IMR-90 (cell line): ENCODE results near the gene ANK2. TPM values are rescaled to one million over a fixed set of nuclear protein-coding genes. Genes with fewer than 3 reads are reported as not detected.
"Not testable (repeated sequence)": the region's sequence is repeated elsewhere in the genome, so short reads cannot be mapped to it uniquely, and the experiment has no call there.

Experiments
- ATAC-seq: fragments of 200-7000 bp; cut with Tn5 transposase; 2 replicates; pipeline ENCODE4 v1.9.1; 2020; ENCODE audit warnings: low read depth, mild to moderate bottlenecking, moderate library complexity
- BruUV-seq: library from RNA; stranded (reverse); fragments of 400-500 nt; replicated peaks from 2 replicates; lab custom pipeline; 2021; lab: Mats Ljungman, UMichigan
- CTCF ChIA-PET: fragments of 300-600 bp; formaldehyde crosslinking; extraction: SDS; loops from one replicate; lab custom pipeline; 2021; ENCODE audit warnings: antibody characterized with exemption; lab: Yijun Ruan, JAX
- POLR2A ChIA-PET: fragments of 300-600 bp; sonication (Branson Sonifier 250); formaldehyde crosslinking; loops from one replicate; lab custom pipeline; 2022; ENCODE audit warnings: antibody characterized with exemption; ENCODE audit not compliant: unreplicated experiment; lab: Charles Lee
- DNase-seq: peaks from one replicate; pipeline ENCODE4 v3.0.0; 2013
- H2AFZ ChIP-seq: replicated peaks from 2 replicates; pipeline ENCODE3; 2013; ENCODE audit warnings: low read length, mild to moderate bottlenecking; ENCODE audit not compliant: poor library complexity
- H2AK5ac ChIP-seq: 2 replicates; pipeline ENCODE4 v1.6.1; 2013; ENCODE audit warnings: low read depth, low read length, inconsistent platforms
- H2AK9ac ChIP-seq: replicated peaks from 2 replicates; pipeline ENCODE3; 2013; ENCODE audit warnings: mild to moderate bottlenecking, low read depth, low read length, moderate library complexity; ENCODE audit not compliant: poor library complexity
- H2BK120ac ChIP-seq: 2 replicates; pipeline ENCODE4 v1.6.1; 2013; ENCODE audit warnings: low read depth, low read length, inconsistent platforms
- H2BK15ac ChIP-seq: 3 replicates; pipeline ENCODE4 v1.6.1; 2013; ENCODE audit warnings: low read depth, low read length, inconsistent platforms
- H2BK20ac ChIP-seq: 2 replicates; pipeline ENCODE4 v1.6.1; 2013; ENCODE audit warnings: low read depth, mild to moderate bottlenecking, inconsistent platforms, low read length, moderate library complexity
- H2BK5ac ChIP-seq: 2 replicates; pipeline ENCODE4 v1.6.1; 2013; ENCODE audit warnings: mild to moderate bottlenecking, low read depth, low read length, inconsistent platforms; ENCODE audit not compliant: poor library complexity, severe bottlenecking
- H3K14ac ChIP-seq: replicated peaks from 2 replicates; pipeline ENCODE4 v1.6.1; 2013; ENCODE audit warnings: low read depth, low read length, inconsistent platforms
- H3K18ac ChIP-seq: 2 replicates; pipeline ENCODE4 v1.6.1; 2013; ENCODE audit warnings: low read depth, low read length, control low read depth
- H3K23ac ChIP-seq: 2 replicates; pipeline ENCODE4 v1.6.1; 2013; ENCODE audit warnings: low read depth, low read length, inconsistent platforms
- H3K27ac ChIP-seq: 2 replicates; pipeline ENCODE4 v1.5.1; 2013; ENCODE audit warnings: mild to moderate bottlenecking, control low read depth, low read length; ENCODE audit not compliant: insufficient read depth
- H3K27me3 ChIP-seq: 2 replicates; pipeline ENCODE4 v1.6.1; 2013; ENCODE audit warnings: low read length; ENCODE audit not compliant: control insufficient read depth, insufficient read depth
- H3K36me3 ChIP-seq: 2 replicates; pipeline ENCODE4 v1.6.1; 2013; ENCODE audit warnings: low read length, mixed read lengths; ENCODE audit not compliant: control insufficient read depth, insufficient read depth
- H3K4ac ChIP-seq: 2 replicates; pipeline ENCODE4 v1.6.1; 2013; ENCODE audit warnings: low read depth, low read length, inconsistent platforms
- H3K4me1 ChIP-seq: 2 replicates; pipeline ENCODE4 v1.6.1; 2013; ENCODE audit warnings: low read length, mixed read lengths; ENCODE audit not compliant: control insufficient read depth, insufficient read depth
- H3K4me2 ChIP-seq: 2 replicates; pipeline ENCODE4 v1.6.1; 2013; ENCODE audit warnings: low read depth, mild to moderate bottlenecking, control low read depth, low read length, moderate library complexity
- H3K4me3 ChIP-seq: 2 replicates; pipeline ENCODE4 v1.5.1; 2013; ENCODE audit warnings: low read depth, mild to moderate bottlenecking, control low read depth, low read length, moderate library complexity; ENCODE audit not compliant: insufficient read depth
- H3K56ac ChIP-seq: 2 replicates; pipeline ENCODE4 v1.6.1; 2013; ENCODE audit warnings: low read length, inconsistent platforms; ENCODE audit not compliant: insufficient read depth; ENCODE audit errors: extremely low read depth
- H3K79me1 ChIP-seq, 2 experiments: 2 replicates each; pipeline ENCODE4 v1.6.1; 2013; ENCODE audit warnings: low read length in 2 of 2, inconsistent platforms in 1 of 2, low read depth in 1 of 2
- H3K9ac ChIP-seq: 2 replicates; pipeline ENCODE4 v1.6.1; 2013; ENCODE audit warnings: low read depth, low read length, control low read depth
- H3K9me1 ChIP-seq: 2 replicates; pipeline ENCODE4 v1.6.1; 2013; ENCODE audit warnings: low read length, inconsistent platforms; ENCODE audit not compliant: insufficient read depth
- H3K9me3 ChIP-seq: 2 replicates; pipeline ENCODE4 v1.6.1; 2013; ENCODE audit warnings: low read length; ENCODE audit not compliant: control insufficient read depth, insufficient read depth
- H4K20me1 ChIP-seq: 2 replicates; pipeline ENCODE4 v1.6.1; 2013; ENCODE audit warnings: low read length, inconsistent platforms; ENCODE audit not compliant: insufficient read depth
- H4K5ac ChIP-seq: 2 replicates; pipeline ENCODE4 v1.6.1; 2013; ENCODE audit warnings: mild to moderate bottlenecking, low read depth, low read length, control low read depth
- H4K8ac ChIP-seq, 2 experiments: 2 replicates each; pipeline ENCODE4 v1.6.1; 2013; ENCODE audit warnings: low read depth in 2 of 2, low read length in 2 of 2, control low read depth in 1 of 2, inconsistent platforms in 1 of 2
- H4K91ac ChIP-seq: 2 replicates; pipeline ENCODE4 v1.6.1; 2013; ENCODE audit warnings: low read depth, low read length, inconsistent platforms; ENCODE audit not compliant: insufficient read depth
- WGBS, 2 experiments: methylation state at CpG; one replicate each; pipeline versions ENCODE4 v1.1.5 to v1.1.7; 2013; ENCODE audit warnings: missing lambda C conversion rate in 2 of 2; ENCODE audit not compliant: insufficient read length in 1 of 2; ENCODE audit errors: extremely low coverage in 2 of 2; 5-methylcytosine and 5-hydroxymethylcytosine counted together
- dilution Hi-C: fragments of 300-500 bp; cut with HindIII; formaldehyde crosslinking; loops from one replicate; pipeline ENCODE4 v1.14.3; 2018; ENCODE audit warnings: low sequenced_read_pairs; ENCODE audit not compliant: unreplicated experiment
- in situ Hi-C: fragments of 300-500 bp; cut with MboI; formaldehyde crosslinking; loops from 3 replicates; pipeline ENCODE4 v1.14.3; 2019; ENCODE audit warnings: low sequenced_read_pairs, inconsistent platforms, mixed read lengths
- intact Hi-C: fragments of 100-400 bp; cut with micrococcal nuclease; formaldehyde crosslinking; loops from 2 replicates; pipeline ENCODE4 v1.10.0; 2022
- polyA plus RNA-seq, 3 experiments: library from polyadenylated mRNA; depleted of rRNA; stranded (reverse); fragments of >200 nt; gene quantifications; 2 replicates each; pipeline ENCODE4 v1.2.3, GENCODE V29; 2012; ENCODE audit warnings: low replicate concordance in 1 of 3
- total RNA-seq: library from RNA; depleted of rRNA; stranded (reverse); fragments of >200 nt; gene quantifications from 2 replicates; pipeline ENCODE4 v1.2.3, GENCODE V29; 2012

Gene ANK2
- total and polyA plus RNA-seq, 2 of the 4 experiments (the other 2 are of a cell fraction) = 0.82 to 6.6 TPM

DNA sequence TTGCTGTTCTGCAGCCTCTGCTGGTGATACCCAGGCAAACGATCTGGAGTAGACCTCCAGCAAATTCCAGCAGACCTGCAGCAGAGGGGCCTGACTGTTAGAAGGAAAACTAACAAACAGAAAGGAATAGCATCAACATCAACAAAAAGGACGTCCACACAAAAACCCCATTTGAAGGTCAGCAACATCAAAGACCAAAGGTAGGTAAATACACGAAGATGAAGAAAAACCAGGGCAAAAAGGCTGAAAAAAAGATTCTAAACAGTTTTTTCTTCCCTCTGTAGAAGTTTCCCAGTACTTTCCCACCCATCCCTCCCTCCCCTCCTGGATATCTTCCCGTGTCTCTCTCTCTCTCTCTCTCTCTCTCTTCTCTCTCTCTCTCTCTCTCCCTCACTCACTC, 136.8 kb downstream of the ANK2 start:
- H3K4me2 ChIP-seq, H3K56ac ChIP-seq, intact Hi-C loops, H4K20me1 ChIP-seq, H3K27ac ChIP-seq, H3K4me3 ChIP-seq, dilution Hi-C loops, H4K8ac ChIP-seq, H3K27me3 ChIP-seq, POLR2A ChIA-PET, H2AK5ac ChIP-seq, DNase-seq, H2BK5ac ChIP-seq, H4K91ac ChIP-seq, H3K4ac ChIP-seq, in situ Hi-C loops, H2BK120ac ChIP-seq, CTCF ChIA-PET, H3K9ac ChIP-seq, H3K79me1 ChIP-seq, H3K23ac ChIP-seq, H2AK9ac ChIP-seq, H3K36me3 ChIP-seq, H3K4me1 ChIP-seq, H3K18ac ChIP-seq, BruUV-seq, H2AFZ ChIP-seq, ATAC-seq, H2BK20ac ChIP-seq, H2BK15ac ChIP-seq, H4K5ac ChIP-seq, H3K9me3 ChIP-seq, H3K9me1 ChIP-seq, H3K14ac ChIP-seq: not testable (repeated sequence)
- WGBS, 2 experiments = 40% methylated on average over 1 of the region's 4 CpGs; no CpG with 5 or more reads in 1 of the 2 experiments
